GM12878 (cell line): ENCODE measurements around the gene PJA2. TPM values are rescaled to one million over a fixed set of nuclear protein-coding genes. Genes with fewer than 3 reads are reported as not detected.

Experiments used
- ASH2L ChIP-seq: fragments of 300-600, 200-600 bp; sonication (generic); IDR thresholded peaks from 2 replicates; pipeline ENCODE4 v1.6.1; 2017; ENCODE audit warnings: low read depth, mild to moderate bottlenecking, borderline replicate concordance
- BHLHE40 ChIP-seq, 2 experiments: fragments of 450-650 bp in 1 of 2; IDR thresholded peaks; 2 replicates each; pipeline ENCODE4 v1.6.1; 2011 to 2017; ENCODE audit warnings: low read depth in 2 of 2, borderline replicate concordance in 1 of 2, improper control_type of control experiment in 1 of 2, low read length in 1 of 2, mild to moderate bottlenecking in 1 of 2
- CHD2 ChIP-seq: IDR thresholded peaks from 2 replicates; pipeline ENCODE4 v1.6.1; 2011; ENCODE audit warnings: low read depth, low read length, improper control_type of control experiment, borderline replicate concordance
- EGR1 ChIP-seq, 2 experiments: IDR thresholded peaks; 1 replicate in 1 of 2; 2 replicates in 1 of 2; pipeline ENCODE4 v1.6.1; 2011 to 2012; ENCODE audit warnings: low read depth in 2 of 2, low read length in 2 of 2, borderline replicate concordance in 1 of 2, mild to moderate bottlenecking in 1 of 2, moderate library complexity in 1 of 2
- GABPA ChIP-seq: IDR thresholded peaks from 2 replicates; pipeline ENCODE4 v1.6.1; 2014; ENCODE audit warnings: antibody characterized with exemption, low read depth, mild to moderate bottlenecking, inconsistent platforms
- IRF4 ChIP-seq: IDR thresholded peaks from 2 replicates; pipeline ENCODE4 v1.6.1; 2011; ENCODE audit warnings: low read depth, low read length
- KLF5 ChIP-seq: fragments of 450-650 bp; IDR thresholded peaks from 2 replicates; pipeline ENCODE4 v1.6.1; 2014; ENCODE audit warnings: mild to moderate bottlenecking; ENCODE audit not compliant: partially characterized antibody
- LARP7 ChIP-seq: fragments of 450-650 bp; IDR thresholded peaks from 2 replicates; pipeline ENCODE4 v1.6.1; 2017; ENCODE audit warnings: mild to moderate bottlenecking
- MEF2A ChIP-seq: IDR thresholded peaks from 2 replicates; pipeline ENCODE4 v1.6.1; 2011; ENCODE audit warnings: low read depth, mild to moderate bottlenecking, low read length, moderate library complexity; ENCODE audit not compliant: insufficient read depth
- MEF2B ChIP-seq: fragments of 450-650 bp; IDR thresholded peaks from 2 replicates; pipeline ENCODE4 v1.6.1; 2018; ENCODE audit warnings: mild to moderate bottlenecking, moderate library complexity; ENCODE audit not compliant: partially characterized antibody, poor library complexity, severe bottlenecking
- MXI1 ChIP-seq: fragments of 150-350 bp; IDR thresholded peaks from 2 replicates; pipeline ENCODE4 v1.6.1; 2011; ENCODE audit warnings: low read depth, mild to moderate bottlenecking, inconsistent platforms, low read length, improper control_type of control experiment
- NFYB ChIP-seq: IDR thresholded peaks from 2 replicates; pipeline ENCODE4 v1.6.1; 2011; ENCODE audit warnings: low read depth, mild to moderate bottlenecking, low read length, improper control_type of control experiment, moderate library complexity; ENCODE audit not compliant: insufficient read depth
- POLR2A ChIP-seq: IDR thresholded peaks from 2 replicates; pipeline ENCODE4 v1.6.1; 2011; ENCODE audit warnings: low read depth, mild to moderate bottlenecking, low read length
- POLR2AphosphoS2 ChIP-seq: IDR thresholded peaks from 2 replicates; pipeline ENCODE4 v1.6.1; 2011; ENCODE audit warnings: low read depth, mild to moderate bottlenecking, low read length, improper control_type of control experiment, moderate library complexity
- SPI1 ChIP-seq: IDR thresholded peaks from 2 replicates; pipeline ENCODE4 v1.6.1; 2011; ENCODE audit warnings: low read depth, mild to moderate bottlenecking, low read length, moderate library complexity, borderline replicate concordance; ENCODE audit not compliant: insufficient read depth
- SUZ12 ChIP-seq: fragments of 200-600 bp; sonication (generic); IDR thresholded peaks from one replicate; pipeline ENCODE4 v1.6.1; 2018; ENCODE audit warnings: antibody characterized with exemption, mild to moderate bottlenecking; ENCODE audit not compliant: unreplicated experiment
- TCF3 ChIP-seq: IDR thresholded peaks from 2 replicates; pipeline ENCODE4 v1.6.1; 2012; ENCODE audit warnings: low read depth, mild to moderate bottlenecking, low read length, borderline replicate concordance; ENCODE audit not compliant: insufficient read depth
- YBX1 ChIP-seq: fragments of 450-650 bp; IDR thresholded peaks from 2 replicates; pipeline ENCODE4 v1.6.1; 2016; ENCODE audit warnings: antibody characterized with exemption
- polyA plus RNA-seq, 11 experiments: library from polyadenylated mRNA; depleted of rRNA in 4 of 11; unstranded in 6 of 11; stranded (reverse) in 5 of 11; fragments of >200 nt; fragmentation: Nextera tagmentation in 4 of 11; fragmentation: Illumina TruSeq in 1 of 11; extraction: Ambion mirVana in 4 of 11; extraction: Trizol in 1 of 11; gene quantifications; 1 replicate in 1 of 11; 2 replicates in 10 of 11; pipeline versions ENCODE4 v1.2.1 to v1.2.3, GENCODE V29; 2011 to 2016; ENCODE audit warnings: inconsistent platforms in 2 of 11, missing spikeins in 2 of 11, low read depth in 1 of 11
- total RNA-seq, 4 experiments: library from RNA; depleted of rRNA in 3 of 4; stranded (reverse); fragments of >200 nt in 3 of 4; fragmentation: Illumina TruSeq in 1 of 4; extraction: Trizol in 1 of 4; gene quantifications; 2 replicates each; pipeline versions ENCODE4 v1.2.1 to v1.2.3, GENCODE V29; 2013 to 2021
- TF ChIP-seq, protein P1 (sequence below), 3 experiments: IDR thresholded peaks in 2 of 3; conservative IDR thresholded peaks in 1 of 3; 2 replicates each; pipeline ENCODE4 v1.5.1; 2011; ENCODE audit warnings: low read depth in 3 of 3, low read length in 3 of 3, mild to moderate bottlenecking in 3 of 3, control low read depth in 2 of 3, moderate library complexity in 2 of 3, inconsistent platforms in 1 of 3, mixed read lengths in 1 of 3; ENCODE audit not compliant: control insufficient read depth in 2 of 3, insufficient read depth in 1 of 3; ENCODE audit errors: extremely low read depth in 1 of 3
- TF ChIP-seq, protein P2 (sequence below): IDR thresholded peaks from 2 replicates; pipeline ENCODE4 v1.6.1; 2012; ENCODE audit warnings: low read depth, low read length, improper control_type of control experiment
- TF ChIP-seq, protein P3 (sequence below): IDR thresholded peaks from 2 replicates; pipeline ENCODE4 v1.6.1; 2012; ENCODE audit warnings: improper control_type of control experiment, low read depth, low read length; ENCODE audit not compliant: insufficient replicate concordance

The PJA2 gene
- total and polyA plus RNA-seq, 10 of the 15 experiments (the other 5 are each of a cell fraction or from before 2014, with no cell fraction given), result 27.8 to 93.4 (median 47.8) TPM

DNA sequence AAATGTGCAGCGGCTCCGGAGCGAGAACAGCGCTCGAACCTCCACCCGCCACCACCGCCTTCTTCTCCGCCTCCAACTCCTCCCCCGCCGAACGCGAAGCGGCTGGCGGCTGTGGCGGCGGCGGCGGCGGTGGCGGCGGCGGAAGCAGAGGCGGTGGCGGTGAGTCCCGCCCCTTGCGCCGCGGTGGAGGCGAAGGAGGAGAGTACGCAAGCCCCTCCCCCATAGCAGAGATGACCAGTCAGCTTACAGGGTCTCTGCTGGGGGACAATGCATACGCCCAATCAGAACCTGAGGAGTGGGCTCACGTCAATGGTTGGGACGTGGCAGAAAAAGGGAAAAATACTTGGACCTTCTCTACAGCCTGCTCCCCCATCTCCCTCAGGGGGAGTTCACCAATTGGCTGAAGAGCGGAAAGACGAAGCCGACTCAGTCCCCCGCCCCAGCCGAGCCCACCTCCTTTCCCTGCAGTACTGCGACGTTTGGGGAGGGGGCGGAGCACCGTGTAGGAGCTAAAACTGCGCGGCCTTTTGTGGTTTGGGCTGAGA, at the start of gene PJA2 (continued):
- 0 out of 2 replicates have a peak, but pooled peaks have one; percentile 11 for TF ChIP-seq MEF2A
- no peak for TF ChIP-seq SUZ12
- TF ChIP-seq, protein P1, sequence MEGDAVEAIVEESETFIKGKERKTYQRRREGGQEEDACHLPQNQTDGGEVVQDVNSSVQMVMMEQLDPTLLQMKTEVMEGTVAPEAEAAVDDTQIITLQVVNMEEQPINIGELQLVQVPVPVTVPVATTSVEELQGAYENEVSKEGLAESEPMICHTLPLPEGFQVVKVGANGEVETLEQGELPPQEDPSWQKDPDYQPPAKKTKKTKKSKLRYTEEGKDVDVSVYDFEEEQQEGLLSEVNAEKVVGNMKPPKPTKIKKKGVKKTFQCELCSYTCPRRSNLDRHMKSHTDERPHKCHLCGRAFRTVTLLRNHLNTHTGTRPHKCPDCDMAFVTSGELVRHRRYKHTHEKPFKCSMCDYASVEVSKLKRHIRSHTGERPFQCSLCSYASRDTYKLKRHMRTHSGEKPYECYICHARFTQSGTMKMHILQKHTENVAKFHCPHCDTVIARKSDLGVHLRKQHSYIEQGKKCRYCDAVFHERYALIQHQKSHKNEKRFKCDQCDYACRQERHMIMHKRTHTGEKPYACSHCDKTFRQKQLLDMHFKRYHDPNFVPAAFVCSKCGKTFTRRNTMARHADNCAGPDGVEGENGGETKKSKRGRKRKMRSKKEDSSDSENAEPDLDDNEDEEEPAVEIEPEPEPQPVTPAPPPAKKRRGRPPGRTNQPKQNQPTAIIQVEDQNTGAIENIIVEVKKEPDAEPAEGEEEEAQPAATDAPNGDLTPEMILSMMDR (IDR thresholded peaks at IDR 0.05 in 2 of 3, conservative IDR thresholded peaks at IDR 0.05 in 1 of 3; ENCODE audit: control insufficient read depth in 2 of 3, extremely low read depth in 1 of 3, insufficient read depth in 1 of 3, low read depth in 3 of 3, low read length in 3 of 3), result no peak
- TF ChIP-seq, protein P2, sequence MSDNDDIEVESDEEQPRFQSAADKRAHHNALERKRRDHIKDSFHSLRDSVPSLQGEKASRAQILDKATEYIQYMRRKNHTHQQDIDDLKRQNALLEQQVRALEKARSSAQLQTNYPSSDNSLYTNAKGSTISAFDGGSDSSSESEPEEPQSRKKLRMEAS, result peak; percentile 50; the same call in 1 of the 2 replicates
- 0 out of 2 replicates have a peak, but pooled peaks have one; percentile 29 for TF ChIP-seq TCF3
- TF ChIP-seq SPI1, result no peak
- 0 out of 2 replicates have a peak, but pooled peaks have one; percentile 22 for TF ChIP-seq GABPA
- TF ChIP-seq MXI1, result 0 out of 2 replicates have a peak, but pooled peaks have one; percentile 10
- no peak for TF ChIP-seq IRF4
- TF ChIP-seq POLR2A, result no peak
- TF ChIP-seq BHLHE40 (IDR thresholded peaks at IDR 0.05; ENCODE audit: borderline replicate concordance in 1 of 2, low read depth in 2 of 2, low read length in 1 of 2), result no peak
- TF ChIP-seq ASH2L, result no peak
- no peak for TF ChIP-seq KLF5
- no peak for TF ChIP-seq YBX1
- TF ChIP-seq CHD2, result peak; percentile 90
- TF ChIP-seq MEF2B, result no peak
- peak in 1 of 2 experiments; percentile 83; a peak in 1 of 3 replicates for TF ChIP-seq EGR1 (IDR thresholded peaks at IDR 0.05; ENCODE audit: borderline replicate concordance in 1 of 2, low read depth in 2 of 2, low read length in 2 of 2)
- no peak for TF ChIP-seq LARP7
- peak; percentile 90 for TF ChIP-seq NFYB
- no peak for TF ChIP-seq POLR2AphosphoS2
- TF ChIP-seq, protein P3, sequence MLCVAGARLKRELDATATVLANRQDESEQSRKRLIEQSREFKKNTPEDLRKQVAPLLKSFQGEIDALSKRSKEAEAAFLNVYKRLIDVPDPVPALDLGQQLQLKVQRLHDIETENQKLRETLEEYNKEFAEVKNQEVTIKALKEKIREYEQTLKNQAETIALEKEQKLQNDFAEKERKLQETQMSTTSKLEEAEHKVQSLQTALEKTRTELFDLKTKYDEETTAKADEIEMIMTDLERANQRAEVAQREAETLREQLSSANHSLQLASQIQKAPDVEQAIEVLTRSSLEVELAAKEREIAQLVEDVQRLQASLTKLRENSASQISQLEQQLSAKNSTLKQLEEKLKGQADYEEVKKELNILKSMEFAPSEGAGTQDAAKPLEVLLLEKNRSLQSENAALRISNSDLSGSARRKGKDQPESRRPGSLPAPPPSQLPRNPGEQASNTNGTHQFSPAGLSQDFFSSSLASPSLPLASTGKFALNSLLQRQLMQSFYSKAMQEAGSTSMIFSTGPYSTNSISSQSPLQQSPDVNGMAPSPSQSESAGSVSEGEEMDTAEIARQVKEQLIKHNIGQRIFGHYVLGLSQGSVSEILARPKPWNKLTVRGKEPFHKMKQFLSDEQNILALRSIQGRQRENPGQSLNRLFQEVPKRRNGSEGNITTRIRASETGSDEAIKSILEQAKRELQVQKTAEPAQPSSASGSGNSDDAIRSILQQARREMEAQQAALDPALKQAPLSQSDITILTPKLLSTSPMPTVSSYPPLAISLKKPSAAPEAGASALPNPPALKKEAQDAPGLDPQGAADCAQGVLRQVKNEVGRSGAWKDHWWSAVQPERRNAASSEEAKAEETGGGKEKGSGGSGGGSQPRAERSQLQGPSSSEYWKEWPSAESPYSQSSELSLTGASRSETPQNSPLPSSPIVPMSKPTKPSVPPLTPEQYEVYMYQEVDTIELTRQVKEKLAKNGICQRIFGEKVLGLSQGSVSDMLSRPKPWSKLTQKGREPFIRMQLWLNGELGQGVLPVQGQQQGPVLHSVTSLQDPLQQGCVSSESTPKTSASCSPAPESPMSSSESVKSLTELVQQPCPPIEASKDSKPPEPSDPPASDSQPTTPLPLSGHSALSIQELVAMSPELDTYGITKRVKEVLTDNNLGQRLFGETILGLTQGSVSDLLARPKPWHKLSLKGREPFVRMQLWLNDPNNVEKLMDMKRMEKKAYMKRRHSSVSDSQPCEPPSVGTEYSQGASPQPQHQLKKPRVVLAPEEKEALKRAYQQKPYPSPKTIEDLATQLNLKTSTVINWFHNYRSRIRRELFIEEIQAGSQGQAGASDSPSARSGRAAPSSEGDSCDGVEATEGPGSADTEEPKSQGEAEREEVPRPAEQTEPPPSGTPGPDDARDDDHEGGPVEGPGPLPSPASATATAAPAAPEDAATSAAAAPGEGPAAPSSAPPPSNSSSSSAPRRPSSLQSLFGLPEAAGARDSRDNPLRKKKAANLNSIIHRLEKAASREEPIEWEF, result no peak
